ENCODE results near the gene TAF4. TPM values are rescaled to one million over a fixed set of nuclear protein-coding genes. Genes with fewer than 3 reads are reported as not detected.

TAF4 gene
- total RNA-seq, 2 donors from 2014 or later = 25.5 to 39.9 TPM

DNA sequence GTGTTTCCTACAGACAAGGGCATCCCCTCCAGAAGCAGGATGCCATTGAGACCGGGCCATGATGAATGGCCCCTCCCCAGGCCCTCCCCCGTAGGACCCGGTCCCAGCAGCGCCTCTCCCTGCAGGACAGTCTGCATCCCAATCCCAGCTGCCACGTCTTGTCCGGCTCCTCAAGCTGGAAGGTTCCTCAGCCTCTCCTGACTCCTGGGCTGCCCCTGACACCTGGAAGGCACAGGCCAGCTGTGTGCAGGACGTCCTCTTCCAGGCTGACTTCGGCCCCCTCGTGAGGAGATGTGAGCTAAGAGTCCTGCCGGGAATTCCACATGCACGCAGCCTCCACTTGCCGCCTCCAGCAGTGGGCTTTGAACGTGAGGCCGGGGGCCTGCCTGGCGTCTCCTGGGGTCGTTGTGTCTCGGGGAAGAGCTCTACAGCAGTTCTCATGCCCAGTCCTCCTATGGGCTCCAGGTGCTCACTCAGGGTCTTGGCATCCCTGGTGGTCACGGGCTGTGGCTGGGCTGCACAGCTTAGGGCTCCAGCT, 64.4 kb downstream of the TAF4 start:
- peaks cover 79% of the 10 kb centered on the region for H3K36me3 Mint-ChIP-seq (ENCODE audit: low read depth)
- 90 to 91% methylated on average over 13 to 18 of the region's 18 CpGs for WGBS, 2 experiments (ENCODE audit: insufficient coverage in 1 of 2, insufficient read length in 1 of 2)
- no peak overlapping the region for H3K27ac ChIP-seq (ENCODE audit: low read depth, low read length)
- no peak overlapping the region for H3K27ac Mint-ChIP-seq
- TF ChIP-seq, protein P1, sequence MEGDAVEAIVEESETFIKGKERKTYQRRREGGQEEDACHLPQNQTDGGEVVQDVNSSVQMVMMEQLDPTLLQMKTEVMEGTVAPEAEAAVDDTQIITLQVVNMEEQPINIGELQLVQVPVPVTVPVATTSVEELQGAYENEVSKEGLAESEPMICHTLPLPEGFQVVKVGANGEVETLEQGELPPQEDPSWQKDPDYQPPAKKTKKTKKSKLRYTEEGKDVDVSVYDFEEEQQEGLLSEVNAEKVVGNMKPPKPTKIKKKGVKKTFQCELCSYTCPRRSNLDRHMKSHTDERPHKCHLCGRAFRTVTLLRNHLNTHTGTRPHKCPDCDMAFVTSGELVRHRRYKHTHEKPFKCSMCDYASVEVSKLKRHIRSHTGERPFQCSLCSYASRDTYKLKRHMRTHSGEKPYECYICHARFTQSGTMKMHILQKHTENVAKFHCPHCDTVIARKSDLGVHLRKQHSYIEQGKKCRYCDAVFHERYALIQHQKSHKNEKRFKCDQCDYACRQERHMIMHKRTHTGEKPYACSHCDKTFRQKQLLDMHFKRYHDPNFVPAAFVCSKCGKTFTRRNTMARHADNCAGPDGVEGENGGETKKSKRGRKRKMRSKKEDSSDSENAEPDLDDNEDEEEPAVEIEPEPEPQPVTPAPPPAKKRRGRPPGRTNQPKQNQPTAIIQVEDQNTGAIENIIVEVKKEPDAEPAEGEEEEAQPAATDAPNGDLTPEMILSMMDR (conservative IDR thresholded peaks at IDR 0.05) = no peak
- DNase-seq = no peak
- H3K4me3 Mint-ChIP-seq = no peak overlapping the region
- peaks cover 90% of the 10 kb centered on the region for H3K36me3 ChIP-seq (ENCODE audit: control insufficient read depth, insufficient read depth, low read length)
- H3K27me3 Mint-ChIP-seq (ENCODE audit: insufficient read depth) = no peaks in the 10 kb centered on the region
- no peaks in the 10 kb centered on the region for H3K9me3 ChIP-seq (ENCODE audit: control insufficient read depth, low read length)
- H3K27me3 ChIP-seq (ENCODE audit: control insufficient read depth, insufficient read depth, low read length, poor library complexity, severe bottlenecking) = no peaks in the 10 kb centered on the region
- no peak overlapping the region for H3K9ac ChIP-seq (ENCODE audit: extremely low read depth, low read length, poor library complexity, severe bottlenecking)
- H3K4me1 ChIP-seq (ENCODE audit: control insufficient read depth, insufficient read depth, low read length) = no peaks in the 10 kb centered on the region
- H3K9me3 Mint-ChIP-seq = no peaks in the 10 kb centered on the region
- no peak overlapping the region for H3K4me3 ChIP-seq (ENCODE audit: low read length)
- H3K4me1 Mint-ChIP-seq = no peaks in the 10 kb centered on the region

DNA sequence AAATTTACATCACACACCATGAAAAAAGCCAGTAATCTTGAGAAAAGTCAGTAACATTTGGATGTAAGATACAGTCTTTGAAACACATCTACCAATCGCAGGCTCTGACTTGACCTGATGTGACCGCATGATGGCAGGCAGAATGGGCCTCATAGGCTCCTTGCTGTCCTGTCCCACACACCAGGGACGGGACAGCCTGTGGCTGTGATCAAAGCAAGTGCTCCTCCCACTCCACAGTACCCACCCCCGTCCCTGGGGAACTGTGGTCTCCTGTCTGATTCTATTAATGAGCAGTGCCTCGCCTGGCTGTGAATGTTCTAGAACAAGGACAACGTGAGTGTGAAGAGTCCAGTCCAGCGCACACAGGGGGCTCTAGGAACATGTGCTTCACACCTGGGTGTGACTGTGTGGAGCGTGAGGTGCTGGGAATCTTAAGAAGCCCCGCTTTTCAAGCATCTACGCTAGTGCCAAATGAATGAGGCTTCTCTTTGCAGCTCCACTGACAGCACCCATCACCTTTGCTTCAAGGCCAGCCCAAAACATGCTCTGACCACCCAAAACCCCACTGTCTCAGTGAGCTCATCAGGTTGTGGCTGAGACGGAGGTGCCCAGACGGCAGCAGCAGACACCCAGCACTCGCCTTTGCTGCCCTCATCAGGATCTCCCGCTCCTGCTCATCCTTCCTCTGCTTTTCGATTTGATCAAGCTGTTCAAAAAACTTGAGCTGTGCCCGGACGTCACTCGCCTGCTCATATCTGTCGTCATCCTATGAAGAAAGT, 67.1 kb downstream of the TAF4 start:
- Histone ChIP-seq H3K36me3 (ENCODE audit: control insufficient read depth, insufficient read depth, low read length) (peaks cover 89% of the 10 kb centered on the region), H3K9ac (ENCODE audit: extremely low read depth, low read length, poor library complexity, severe bottlenecking) (no peak overlapping the region), H3K27me3 (ENCODE audit: control insufficient read depth, insufficient read depth, low read length, poor library complexity, severe bottlenecking) (no peaks in the 10 kb centered on the region), H3K4me1 (ENCODE audit: control insufficient read depth, insufficient read depth, low read length) (no peaks in the 10 kb centered on the region), H3K9me3 (ENCODE audit: control insufficient read depth, low read length) (no peaks in the 10 kb centered on the region), H3K27ac (ENCODE audit: low read depth, low read length) (no peak overlapping the region), H3K4me3 (ENCODE audit: low read length) (no peak overlapping the region)
- WGBS, 2 experiments (ENCODE audit: insufficient coverage in 1 of 2, insufficient read length in 1 of 2) = 90 to 95% methylated on average over 15 to 19 of the region's 19 CpGs
- Mint-ChIP-seq H3K4me3 (no peak overlapping the region), H3K36me3 (ENCODE audit: low read depth) (peaks cover 88% of the 10 kb centered on the region), H3K27me3 (ENCODE audit: insufficient read depth) (no peaks in the 10 kb centered on the region), H3K9me3 (no peaks in the 10 kb centered on the region), H3K27ac (no peak overlapping the region), H3K4me1 (no peaks in the 10 kb centered on the region)
- TF ChIP-seq, protein P1 (conservative IDR thresholded peaks at IDR 0.05) = no peak
- DNase-seq = no peak

DNA sequence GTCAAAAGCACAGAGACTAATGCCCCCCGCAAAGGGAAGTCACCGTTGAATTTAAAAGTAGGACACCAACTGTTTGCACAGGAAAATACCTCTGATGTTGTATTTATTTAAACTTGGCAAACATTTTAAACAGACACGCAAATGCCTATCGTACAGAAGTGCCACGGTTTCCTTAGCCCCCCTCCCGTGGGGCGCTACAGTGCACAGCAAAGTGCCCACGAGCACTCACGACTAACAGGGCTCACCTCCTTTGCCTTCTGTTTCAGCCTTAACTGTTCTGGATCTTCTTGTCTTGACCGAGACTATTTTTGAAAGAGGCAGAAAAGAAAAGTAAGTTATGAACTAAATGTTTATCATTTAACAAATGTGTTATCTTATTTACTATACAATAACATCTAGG, 67.8 kb downstream of the TAF4 start:
- H3K27me3 ChIP-seq (ENCODE audit: control insufficient read depth, insufficient read depth, low read length, poor library complexity, severe bottlenecking) = no peaks in the 10 kb centered on the region
- WGBS, 2 experiments (ENCODE audit: insufficient coverage in 1 of 2, insufficient read length in 1 of 2) = 96 to 98% methylated on average over 9 to 10 of the region's 10 CpGs
- H3K4me3 Mint-ChIP-seq = no peak overlapping the region
- H3K27ac ChIP-seq (ENCODE audit: low read depth, low read length) = no peak overlapping the region
- peaks cover 2% of the 10 kb centered on the region for H3K9me3 ChIP-seq (ENCODE audit: control insufficient read depth, low read length)
- no peak for DNase-seq
- no peaks in the 10 kb centered on the region for H3K27me3 Mint-ChIP-seq (ENCODE audit: insufficient read depth)
- no peak overlapping the region for H3K27ac Mint-ChIP-seq
- H3K9me3 Mint-ChIP-seq = peaks cover under 1% of the 10 kb centered on the region
- no peak overlapping the region for H3K4me3 ChIP-seq (ENCODE audit: low read length)
- H3K4me1 ChIP-seq (ENCODE audit: control insufficient read depth, insufficient read depth, low read length) = no peaks in the 10 kb centered on the region
- H3K4me1 Mint-ChIP-seq = no peaks in the 10 kb centered on the region
- H3K36me3 Mint-ChIP-seq (ENCODE audit: low read depth) = peaks cover 89% of the 10 kb centered on the region
- TF ChIP-seq, protein P1 (conservative IDR thresholded peaks at IDR 0.05) = no peak
- H3K36me3 ChIP-seq (ENCODE audit: control insufficient read depth, insufficient read depth, low read length) = peaks cover 89% of the 10 kb centered on the region
- no peak overlapping the region for H3K9ac ChIP-seq (ENCODE audit: extremely low read depth, low read length, poor library complexity, severe bottlenecking)

All from endodermal cell (in vitro differentiated cells).